Upper lobe of right lung (tissue), 1 donor: ENCODE results near the gene STX11. TPM values are rescaled to one million over a fixed set of nuclear protein-coding genes. Genes with fewer than 3 reads are reported as not detected.
"Not testable (repeated sequence)": the region's sequence is repeated elsewhere in the genome, so short reads cannot be mapped to it uniquely, and the experiment has no call there.

Experiments
- ATAC-seq: fragments of 200-7000 bp; cut with Tn5 transposase; one replicate; pipeline ENCODE4 v1.9.1; 2020; ENCODE audit warnings: mild to moderate bottlenecking, moderate library complexity
- DNase-seq: peaks from one replicate; pipeline ENCODE4 v3.0.0-alpha.2; 2020
- H3K27ac ChIP-seq: fragments of 200-600 bp; one replicate; pipeline ENCODE4 v1.8.0; 2022
- H3K27me3 ChIP-seq: fragments of 200-600 bp; one replicate; pipeline ENCODE4 v1.8.0; 2022; ENCODE audit warnings: mild to moderate bottlenecking
- H3K36me3 ChIP-seq: fragments of 200-600 bp; one replicate; pipeline ENCODE4 v1.8.0; 2022
- H3K4me1 ChIP-seq: fragments of 200-600 bp; one replicate; pipeline ENCODE4 v1.8.0; 2022
- H3K4me3 ChIP-seq: fragments of 200-600 bp; one replicate; pipeline ENCODE4 v1.8.0; 2022; ENCODE audit warnings: mild to moderate bottlenecking
- H3K9me3 ChIP-seq: fragments of 200-600 bp; one replicate; pipeline ENCODE4 v1.8.0; 2022
- intact Hi-C: fragments of 100-400 bp; cut with DNase I; formaldehyde crosslinking; loops from one replicate; pipeline ENCODE4 v1.11.0; 2022
- total RNA-seq: library from RNA; stranded (reverse); fragmentation: NEBNext Ultra II Directional; extraction: Animal tissue kit (Norgen Biotek cat#: 25700); gene quantifications from one replicate; pipeline ENCODE4 v1.2.1, GENCODE V29; 2021
- TF ChIP-seq, protein P1 (sequence below): fragments of 200-600 bp; IDR thresholded peaks from one replicate; pipeline ENCODE4 v1.8.0; 2022; ENCODE audit warnings: antibody characterized with exemption
- donor health status: DM: no; HTN: yes; CAD: no; lungs with severe emphysema.

STX11 gene
- total RNA-seq, 1 donor from 2014 or later = 49.6 TPM

- Histone ChIP-seq H3K27ac (no peak overlapping the region), H3K9me3 (no peaks in the 10 kb centered on the region), H3K36me3 (peaks cover 11% of the 10 kb centered on the region), H3K4me3 (no peak overlapping the region), H3K4me1 (no peaks in the 10 kb centered on the region), H3K27me3 (no peaks in the 10 kb centered on the region)
- ATAC-seq = peak; percentile 67
- TF ChIP-seq, protein P1, sequence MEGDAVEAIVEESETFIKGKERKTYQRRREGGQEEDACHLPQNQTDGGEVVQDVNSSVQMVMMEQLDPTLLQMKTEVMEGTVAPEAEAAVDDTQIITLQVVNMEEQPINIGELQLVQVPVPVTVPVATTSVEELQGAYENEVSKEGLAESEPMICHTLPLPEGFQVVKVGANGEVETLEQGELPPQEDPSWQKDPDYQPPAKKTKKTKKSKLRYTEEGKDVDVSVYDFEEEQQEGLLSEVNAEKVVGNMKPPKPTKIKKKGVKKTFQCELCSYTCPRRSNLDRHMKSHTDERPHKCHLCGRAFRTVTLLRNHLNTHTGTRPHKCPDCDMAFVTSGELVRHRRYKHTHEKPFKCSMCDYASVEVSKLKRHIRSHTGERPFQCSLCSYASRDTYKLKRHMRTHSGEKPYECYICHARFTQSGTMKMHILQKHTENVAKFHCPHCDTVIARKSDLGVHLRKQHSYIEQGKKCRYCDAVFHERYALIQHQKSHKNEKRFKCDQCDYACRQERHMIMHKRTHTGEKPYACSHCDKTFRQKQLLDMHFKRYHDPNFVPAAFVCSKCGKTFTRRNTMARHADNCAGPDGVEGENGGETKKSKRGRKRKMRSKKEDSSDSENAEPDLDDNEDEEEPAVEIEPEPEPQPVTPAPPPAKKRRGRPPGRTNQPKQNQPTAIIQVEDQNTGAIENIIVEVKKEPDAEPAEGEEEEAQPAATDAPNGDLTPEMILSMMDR = no peak
- intact Hi-C loops = no loop called here
- DNase-seq = no peak
Observed at GRCh38 chr6:144174006-144174405, 23.7 kb downstream of the STX11 start.

DNA sequence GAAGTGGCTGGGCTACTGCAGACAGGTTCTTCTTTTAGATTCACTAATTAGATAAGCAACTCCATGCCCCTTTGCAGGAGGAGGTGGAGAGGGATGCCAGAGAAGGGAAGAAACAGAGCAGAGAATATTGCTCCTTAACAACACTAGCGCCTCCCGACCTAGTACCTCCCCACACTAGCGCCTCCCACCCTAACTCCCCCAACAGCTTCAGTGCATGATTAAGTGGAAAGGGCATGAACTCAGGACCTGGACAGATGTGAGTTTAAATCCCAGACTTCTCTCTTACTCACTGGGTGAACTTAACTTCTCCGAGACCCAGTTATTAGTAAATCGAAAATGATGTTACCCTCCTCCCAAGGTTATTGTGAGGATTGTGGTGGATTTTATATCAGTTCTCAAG lies 25.7 kb downstream of the STX11 start:
- ATAC-seq (no peak), DNase-seq (no peak)
- Histone ChIP-seq H3K27me3 (no peaks in the 10 kb centered on the region), H3K27ac (no peak overlapping the region), H3K9me3 (no peaks in the 10 kb centered on the region), H3K4me1 (peaks cover 8% of the 10 kb centered on the region), H3K36me3 (peaks cover 10% of the 10 kb centered on the region), H3K4me3 (no peak overlapping the region)
- intact Hi-C loops = no loop called here
- TF ChIP-seq, protein P1 = no peak

DNA sequence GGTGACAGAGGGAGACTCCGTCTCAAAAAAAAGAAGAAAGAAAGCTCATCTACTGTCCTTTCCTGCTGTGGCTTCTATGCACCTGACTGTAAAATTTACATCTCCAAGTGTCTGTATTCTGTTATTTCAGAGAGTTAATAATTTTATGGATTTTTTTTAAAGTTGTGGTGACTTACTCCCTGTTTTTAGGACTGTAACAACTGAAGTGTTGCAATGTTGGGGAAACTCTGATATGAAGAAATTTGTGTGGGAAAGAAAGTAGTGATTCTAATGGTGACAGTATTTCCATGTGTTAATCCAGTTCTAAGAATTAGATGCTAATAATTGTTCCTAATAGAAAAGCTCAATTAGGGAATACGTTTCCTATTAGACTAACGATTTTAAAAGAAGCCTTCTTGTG lies 27.4 kb downstream of the STX11 start:
- Histone ChIP-seq H3K4me1 (peaks cover 8% of the 10 kb centered on the region), H3K36me3 (no peaks in the 10 kb centered on the region), H3K27me3 (no peaks in the 10 kb centered on the region), H3K9me3 (no peaks in the 10 kb centered on the region), H3K4me3 (no peak overlapping the region), H3K27ac (no peak overlapping the region)
- DNase-seq = no peak
- intact Hi-C loops = no loop called here
- no peak for ATAC-seq
- TF ChIP-seq, protein P1 = no peak

GRCh38 chr6:144178323-144178722 lies 28.0 kb downstream of the STX11 start:
- DNase-seq (no peak), ATAC-seq (no peak)
- Histone ChIP-seq H3K27ac (no peak overlapping the region), H3K9me3 (no peaks in the 10 kb centered on the region), H3K4me1 (peaks cover 8% of the 10 kb centered on the region), H3K36me3 (no peaks in the 10 kb centered on the region), H3K4me3 (no peak overlapping the region), H3K27me3 (no peaks in the 10 kb centered on the region)
- intact Hi-C loops = no loop called here
- TF ChIP-seq, protein P1 = no peak

DNA sequence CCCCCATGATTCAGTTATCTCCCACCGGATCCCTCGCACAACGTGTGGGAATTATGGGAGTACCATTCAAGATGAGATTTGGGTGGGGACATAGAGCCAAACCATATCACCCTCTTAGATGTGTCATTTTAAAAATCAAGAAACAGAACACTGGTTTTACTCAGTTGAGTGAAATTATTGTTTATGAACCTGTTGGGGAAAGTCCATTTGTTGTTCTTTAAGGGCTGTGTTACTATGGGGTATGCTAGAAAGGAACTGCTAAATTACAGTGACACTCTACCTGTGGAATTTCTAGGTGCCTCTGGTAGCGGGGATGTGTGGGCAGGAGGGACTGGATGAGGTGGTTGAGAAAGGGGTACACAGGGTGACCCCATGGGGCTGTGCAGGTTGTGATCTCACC lies 28.9 kb downstream of the STX11 start:
- ATAC-seq (no peak), DNase-seq (no peak)
- Histone ChIP-seq H3K27me3 (no peaks in the 10 kb centered on the region), H3K36me3 (no peaks in the 10 kb centered on the region), H3K4me1 (peaks cover 8% of the 10 kb centered on the region), H3K27ac (no peak overlapping the region), H3K9me3 (no peaks in the 10 kb centered on the region), H3K4me3 (no peak overlapping the region)
- intact Hi-C loops = no loop called here
- TF ChIP-seq, protein P1 = no peak

- TF ChIP-seq, protein P1 = no peak
- DNase-seq (no peak), ATAC-seq (no peak)
- Histone ChIP-seq H3K9me3 (no peaks in the 10 kb centered on the region), H3K27me3 (no peaks in the 10 kb centered on the region), H3K4me1 (peaks cover 8% of the 10 kb centered on the region), H3K4me3 (no peak overlapping the region), H3K27ac (no peak overlapping the region), H3K36me3 (no peaks in the 10 kb centered on the region)
- intact Hi-C loops = no loop called here
Observed at GRCh38 chr6:144179828-144180227, 29.5 kb downstream of the STX11 start.

GRCh38 chr6:144180354-144180753 lies 30.0 kb downstream of the STX11 start:
- peaks cover 14% of the 10 kb centered on the region for H3K4me1 ChIP-seq
- H3K9me3 ChIP-seq, intact Hi-C loops, H3K36me3 ChIP-seq, ATAC-seq, H3K27ac ChIP-seq, H3K27me3 ChIP-seq, DNase-seq, H3K4me3 ChIP-seq: not testable (repeated sequence)
